GM12878 (cell line): Measurements from ENCODE around the gene DUS1L. TPM values are rescaled to one million over a fixed set of nuclear protein-coding genes. Genes with fewer than 3 reads are reported as not detected.

Experiments used
- EED ChIP-seq: sonication (generic); IDR thresholded peaks from 2 replicates; pipeline ENCODE4 v1.6.1; 2016; ENCODE audit warnings: antibody characterized with exemption, low read depth
- IRF3 ChIP-seq: fragments of 450-650 bp; IDR thresholded peaks from 2 replicates; pipeline ENCODE4 v1.6.1; 2014; ENCODE audit warnings: mild to moderate bottlenecking
- LARP7 ChIP-seq: fragments of 450-650 bp; IDR thresholded peaks from 2 replicates; pipeline ENCODE4 v1.6.1; 2017; ENCODE audit warnings: mild to moderate bottlenecking
- RAD21 ChIP-seq: IDR thresholded peaks from 2 replicates; pipeline ENCODE4 v1.6.1; 2011; ENCODE audit warnings: mild to moderate bottlenecking, low read depth, low read length, moderate library complexity; ENCODE audit not compliant: insufficient read depth
- REST ChIP-seq: IDR thresholded peaks from 2 replicates; pipeline ENCODE4 v1.6.1; 2012; ENCODE audit warnings: mild to moderate bottlenecking, low read depth, low read length
- TCF7 ChIP-seq: IDR thresholded peaks from 2 replicates; pipeline ENCODE4 v1.6.1; 2014; ENCODE audit warnings: antibody characterized with exemption, borderline replicate concordance
- polyA plus RNA-seq, 11 experiments: library from polyadenylated mRNA; depleted of rRNA in 4 of 11; unstranded in 6 of 11; stranded (reverse) in 5 of 11; fragments of >200 nt; fragmentation: Nextera tagmentation in 4 of 11; fragmentation: Illumina TruSeq in 1 of 11; extraction: Ambion mirVana in 4 of 11; extraction: Trizol in 1 of 11; gene quantifications; 1 replicate in 1 of 11; 2 replicates in 10 of 11; pipeline versions ENCODE4 v1.2.1 to v1.2.3, GENCODE V29; 2011 to 2016; ENCODE audit warnings: inconsistent platforms in 2 of 11, missing spikeins in 2 of 11, low read depth in 1 of 11
- total RNA-seq, 4 experiments: library from RNA; depleted of rRNA in 3 of 4; stranded (reverse); fragments of >200 nt in 3 of 4; fragmentation: Illumina TruSeq in 1 of 4; extraction: Trizol in 1 of 4; gene quantifications; 2 replicates each; pipeline versions ENCODE4 v1.2.1 to v1.2.3, GENCODE V29; 2013 to 2021

Gene DUS1L
- total and polyA plus RNA-seq, 10 of the 15 experiments (the other 5 are each of a cell fraction or from before 2014, with no cell fraction given), result 6.1 to 157 (median 44.5) TPM

GRCh38 chr17:82064433-82065192 is 991 bp downstream of the DUS1L start (continued):
- no peak for TF ChIP-seq REST
- TF ChIP-seq LARP7, result no peak
- no peak for TF ChIP-seq IRF3
- TF ChIP-seq TCF7, result no peak
- no peak for TF ChIP-seq RAD21
- TF ChIP-seq EED, result no peak
- TF ChIP-seq, all 136 proteins: peak for 0
